ENCODE measurements around the gene CTRL.

CTRL gene

DNA sequence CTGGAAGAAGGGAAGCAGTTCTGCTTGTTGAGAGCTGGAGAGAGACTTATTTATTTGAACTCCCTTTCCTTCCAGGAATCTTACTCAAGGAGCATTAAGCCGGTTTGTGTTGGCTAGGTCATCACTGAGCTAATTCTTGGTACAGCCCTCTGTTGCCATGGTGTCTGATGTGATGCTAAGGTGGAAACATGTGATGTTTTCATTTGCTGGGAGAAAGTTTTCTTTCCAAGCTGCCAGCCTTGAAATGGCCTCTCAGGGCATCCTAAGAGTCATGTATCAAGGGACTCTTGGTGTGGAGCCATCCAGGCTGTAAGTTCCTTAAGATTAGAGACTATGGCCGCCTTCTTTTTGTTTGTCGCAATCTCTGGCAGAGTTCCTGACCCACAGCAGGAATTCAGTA, 34.4 kb downstream of the CTRL start:
- in situ Hi-C loops (cut with MboI; ENCODE audit: low sequenced_read_pairs), result no loop called here

DNA sequence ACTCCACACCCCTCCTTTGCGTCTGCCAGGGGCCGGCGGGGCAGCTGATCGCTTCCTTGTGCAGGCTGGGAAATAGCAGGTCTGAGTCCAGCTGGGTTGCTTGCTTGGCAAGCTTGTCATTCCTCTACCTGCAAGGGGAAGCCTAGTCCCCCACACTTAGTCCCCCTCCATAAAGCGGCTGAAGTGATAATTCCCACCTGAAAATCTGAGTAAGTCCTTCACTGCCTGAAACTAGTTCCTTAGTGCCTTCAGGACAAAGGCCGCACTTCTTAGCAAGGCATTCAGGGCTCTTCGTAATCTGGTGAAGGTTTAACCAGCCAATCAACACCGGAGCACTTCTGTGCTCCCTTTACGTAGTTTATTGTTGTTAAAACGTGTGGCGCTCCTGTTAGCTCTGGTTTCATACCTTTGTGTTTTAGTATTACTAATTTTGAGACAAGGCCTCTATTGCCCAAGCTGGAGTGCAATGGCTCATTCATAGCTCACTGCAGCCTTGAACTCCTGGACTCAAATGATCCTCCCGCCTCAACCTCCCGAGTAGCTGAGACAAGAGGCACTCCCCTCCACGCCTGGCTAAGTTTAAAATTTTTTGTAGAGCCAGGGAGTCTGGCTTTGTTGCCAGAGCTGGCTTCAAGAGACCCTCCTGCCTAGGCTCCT, 37.8 kb downstream of the CTRL start:
- in situ Hi-C loops (cut with MboI; ENCODE audit: low sequenced_read_pairs), result no loop called here

DNA sequence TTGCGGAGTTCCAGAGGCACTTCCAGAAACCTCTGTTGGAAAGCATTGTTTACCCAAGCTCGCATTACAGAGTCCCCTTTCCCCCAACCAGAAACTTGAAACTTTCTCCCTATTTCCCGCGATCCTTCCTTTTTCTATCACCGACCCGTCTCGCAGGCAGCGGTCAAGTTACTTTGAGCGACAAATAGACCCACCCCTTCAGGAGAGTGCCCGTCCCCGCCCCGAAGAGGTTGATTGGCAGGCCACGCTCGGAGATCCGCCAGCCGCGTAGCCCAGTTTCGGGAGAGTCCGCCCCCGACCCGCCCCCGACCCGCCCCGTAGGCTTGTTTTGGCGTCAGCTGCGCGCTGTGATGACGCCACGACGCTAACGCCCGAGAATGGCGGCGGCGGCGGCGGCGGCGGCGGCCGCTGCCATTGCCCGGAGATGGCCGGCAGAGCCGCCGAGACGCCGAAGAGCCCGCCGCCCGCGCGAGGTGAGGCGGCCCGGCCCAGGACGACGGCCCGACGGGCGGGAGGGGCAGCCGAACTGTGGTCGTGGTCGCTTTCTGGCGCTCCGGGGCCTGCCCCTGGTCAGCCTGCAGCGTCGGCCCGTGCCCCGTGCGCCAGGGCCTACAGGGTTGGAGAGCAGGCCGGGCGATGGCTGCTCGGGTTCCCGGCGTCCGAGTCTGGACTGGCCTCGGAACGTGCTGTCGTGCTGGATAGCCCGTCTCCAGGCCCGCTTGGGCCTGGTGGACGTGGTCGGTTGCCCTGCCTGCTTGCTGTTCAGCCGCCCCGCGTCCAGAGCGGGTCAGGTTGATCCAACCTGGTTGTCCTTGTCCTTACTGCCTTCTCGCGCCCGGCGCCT, 38.5 kb downstream of the CTRL start, which contains the start of gene PSKH1:
Gene PSKH1 (plus strand): TSS at position 356 of the 844 bp plus-strand sequence. CDS start 15,496 bp downstream, outside the sequence.
- in situ Hi-C loops (cut with MboI; ENCODE audit: low sequenced_read_pairs), result no loop called here

- in situ Hi-C loops (cut with MboI; ENCODE audit: low sequenced_read_pairs), result no loop called here
Observed at GRCh38 chr16:67892375-67892774, 39.3 kb downstream of the CTRL start.

DNA sequence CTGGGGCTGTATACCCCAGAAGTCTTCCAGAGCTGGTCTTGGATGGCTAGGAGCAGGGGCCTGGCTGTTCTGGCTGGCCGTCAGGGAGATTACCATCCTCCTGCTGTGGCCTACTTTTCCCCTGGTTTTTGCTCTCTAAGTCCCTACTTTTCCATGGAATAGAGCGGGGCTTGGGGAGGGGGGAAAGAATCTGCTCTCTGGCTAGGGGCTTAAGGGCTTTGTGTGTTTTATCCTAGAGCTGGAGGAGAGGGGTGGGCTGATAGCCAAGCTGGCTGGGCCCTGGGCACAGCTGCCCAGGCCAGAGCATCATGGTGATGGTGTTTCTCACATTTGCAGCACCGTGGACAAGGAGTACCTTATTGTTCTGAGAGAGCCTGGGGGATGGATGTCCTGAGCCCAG, 43.3 kb downstream of the CTRL start:
- in situ Hi-C loops (cut with MboI; ENCODE audit: low sequenced_read_pairs), result no loop called here

DNA sequence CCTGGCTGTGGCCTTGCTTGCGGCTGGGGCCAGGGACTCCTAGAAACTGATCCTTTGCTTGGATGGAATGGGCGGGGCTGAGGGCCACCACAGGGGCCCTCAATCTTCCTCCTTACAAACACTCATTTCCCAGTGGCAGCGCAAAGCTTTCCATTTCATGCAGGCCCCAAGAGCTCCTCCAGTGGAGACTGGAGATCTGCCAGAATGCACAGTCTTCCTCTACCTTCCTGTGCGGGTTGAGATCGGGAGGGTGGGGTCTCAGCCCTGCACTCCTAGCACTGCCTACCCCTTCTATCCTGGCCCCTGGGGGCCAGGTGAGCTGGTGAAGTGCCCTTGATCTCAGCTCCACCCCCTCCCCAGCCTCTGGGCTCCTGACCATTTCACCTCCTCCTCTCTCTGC, 45.3 kb downstream of the CTRL start:
- in situ Hi-C loops (cut with MboI; ENCODE audit: low sequenced_read_pairs), result no loop called here

- in situ Hi-C loops (cut with MboI; ENCODE audit: low sequenced_read_pairs), result no loop called here
Observed at GRCh38 chr16:67885976-67886375, 45.7 kb downstream of the CTRL start.

GRCh38 chr16:67885545-67885944, 46.1 kb downstream of the CTRL start:
- in situ Hi-C loops (cut with MboI; ENCODE audit: low sequenced_read_pairs), result no loop called here

DNA sequence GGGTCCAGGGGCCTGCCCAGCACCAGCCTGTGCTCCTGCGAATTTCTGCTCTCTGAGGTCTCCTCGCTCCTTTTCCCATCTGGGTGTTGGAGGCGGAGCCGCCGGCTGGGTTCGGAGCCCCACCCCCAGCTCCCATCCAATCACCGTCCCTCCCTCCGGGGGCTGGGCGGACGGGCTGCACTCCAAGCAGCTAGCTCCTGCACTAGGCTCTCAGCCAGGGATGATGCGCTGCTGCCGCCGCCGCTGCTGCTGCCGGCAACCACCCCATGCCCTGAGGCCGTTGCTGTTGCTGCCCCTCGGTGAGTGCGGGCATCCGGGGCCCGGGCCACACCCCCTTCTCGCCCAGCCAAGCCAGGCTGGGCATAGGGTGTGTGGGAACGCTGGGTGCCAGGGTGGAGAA, 47.0 kb downstream of the CTRL start, which contains the start of gene NRN1L:
Gene NRN1L (plus strand): TSS at position 202 of the 400 bp plus-strand sequence. CDS start 19 bp downstream, at position 221.
- in situ Hi-C loops (cut with MboI; ENCODE audit: low sequenced_read_pairs), result no loop called here

DNA sequence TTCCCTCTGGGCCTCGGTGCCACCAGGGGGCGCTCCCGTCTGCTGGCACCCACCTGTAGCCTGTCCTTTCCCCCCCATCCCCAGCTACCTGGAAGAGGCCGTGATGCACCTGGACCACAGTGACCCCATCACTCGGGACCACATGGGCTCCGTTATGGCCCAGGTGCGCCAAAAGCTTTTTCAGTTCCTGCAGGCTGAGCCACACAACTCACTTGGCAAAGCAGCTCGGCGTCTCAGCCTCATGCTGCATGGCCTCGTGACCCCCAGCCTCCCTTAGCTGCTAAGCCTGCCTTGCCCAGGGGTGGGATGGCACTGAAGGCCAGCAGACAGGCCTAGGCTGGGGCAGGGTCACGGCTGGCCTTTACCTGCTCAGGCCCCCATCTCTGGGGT, 47.8 kb downstream of the CTRL start:
- in situ Hi-C loops (cut with MboI; ENCODE audit: low sequenced_read_pairs), result no loop called here

DNA sequence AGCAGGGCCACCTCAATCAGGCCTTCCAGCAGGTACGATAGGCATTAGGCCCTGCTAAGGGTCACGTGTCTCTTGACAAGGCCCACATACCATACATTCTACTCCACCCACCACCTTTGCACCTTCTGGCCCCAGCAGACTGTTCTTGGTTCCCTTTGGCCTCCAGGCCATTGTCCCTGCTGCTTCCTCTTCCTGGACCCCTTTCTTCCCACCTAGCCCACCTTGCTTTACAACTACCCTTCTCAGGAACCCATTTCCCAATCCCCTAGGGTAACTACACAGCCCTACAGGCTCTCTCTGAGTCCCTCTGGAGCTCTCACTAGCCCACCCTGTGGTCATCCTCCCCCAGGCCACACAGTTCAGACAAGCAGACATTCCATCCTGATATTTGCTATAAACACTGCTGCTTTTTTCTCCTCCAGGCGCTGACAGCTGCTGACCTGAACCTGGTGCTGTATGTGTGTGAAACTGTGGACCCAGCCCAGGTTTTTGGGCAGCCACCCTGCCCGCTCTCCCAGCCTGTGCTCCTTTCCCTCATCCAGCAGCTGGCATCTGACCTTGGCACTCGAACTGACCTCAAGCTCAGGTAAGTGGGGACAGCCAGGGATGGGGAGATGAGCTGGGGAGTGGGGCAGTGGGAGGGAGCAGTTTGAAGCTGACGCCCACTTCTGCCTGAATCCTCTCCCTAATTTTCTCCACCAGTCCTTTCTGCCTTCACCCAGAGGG, 48.4 kb downstream of the CTRL start:
- in situ Hi-C loops (cut with MboI; ENCODE audit: low sequenced_read_pairs), result no loop called here

DNA sequence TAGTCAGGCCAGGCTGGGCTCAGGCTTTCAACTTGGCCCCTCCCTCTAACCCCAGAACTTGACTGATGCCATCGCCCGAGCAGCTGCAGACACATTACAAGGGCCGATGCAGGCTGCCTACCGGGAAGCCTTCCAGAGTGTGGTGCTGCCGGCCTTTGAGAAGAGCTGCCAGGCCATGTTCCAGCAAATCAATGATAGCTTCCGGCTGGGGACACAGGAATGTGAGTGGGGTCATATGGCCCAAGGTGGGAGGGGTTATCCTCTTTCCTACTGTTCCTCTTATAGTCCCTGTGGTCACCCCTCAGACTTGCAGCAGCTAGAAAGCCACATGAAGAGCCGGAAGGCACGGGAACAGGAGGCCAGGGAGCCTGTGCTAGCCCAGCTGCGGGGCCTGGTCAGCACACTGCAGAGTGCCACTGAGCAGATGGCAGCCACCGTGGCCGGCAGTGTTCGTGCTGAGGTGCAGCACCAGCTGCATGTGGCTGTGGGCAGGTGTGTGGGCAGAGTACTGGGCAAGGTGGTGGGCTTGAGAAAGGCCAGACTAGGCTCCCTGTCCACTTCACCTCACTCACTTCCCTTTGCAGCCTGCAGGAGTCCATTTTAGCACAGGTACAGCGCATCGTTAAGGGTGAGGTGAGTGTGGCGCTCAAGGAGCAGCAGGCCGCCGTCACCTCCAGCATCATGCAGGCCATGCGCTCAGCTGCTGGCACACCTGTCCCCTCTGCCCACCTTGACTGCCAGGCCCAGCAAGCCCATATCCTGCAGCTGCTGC, 49.1 kb downstream of the CTRL start:
- in situ Hi-C loops (cut with MboI; ENCODE audit: low sequenced_read_pairs), result no loop called here

- in situ Hi-C loops (cut with MboI; ENCODE audit: low sequenced_read_pairs), result no loop called here
Observed at GRCh38 chr16:67881621-67882161, 50.0 kb downstream of the CTRL start.

DNA sequence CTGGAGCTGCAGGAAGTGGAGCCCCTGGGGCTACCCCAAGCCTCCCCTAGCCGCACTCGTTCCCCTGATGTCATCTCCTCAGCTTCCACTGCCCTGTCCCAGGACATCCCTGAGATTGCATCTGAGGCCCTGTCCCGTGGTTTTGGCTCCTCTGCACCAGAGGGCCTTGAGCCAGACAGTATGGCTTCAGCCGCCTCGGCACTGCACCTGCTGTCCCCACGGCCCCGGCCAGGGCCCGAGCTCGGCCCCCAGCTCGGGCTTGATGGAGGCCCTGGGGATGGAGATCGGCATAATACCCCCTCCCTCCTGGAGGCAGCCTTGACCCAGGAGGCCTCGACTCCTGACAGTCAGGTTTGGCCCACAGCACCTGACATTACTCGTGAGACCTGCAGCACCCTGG, 51.1 kb downstream of the CTRL start:
- in situ Hi-C loops (cut with MboI; ENCODE audit: low sequenced_read_pairs), result no loop called here

GRCh38 chr16:67879936-67880335, 51.7 kb downstream of the CTRL start:
- in situ Hi-C loops (cut with MboI; ENCODE audit: low sequenced_read_pairs), result no loop called here
